Occipital lobe (tissue), 2 donors: ENCODE results near the gene FBF1. TPM values are rescaled to one million over a fixed set of nuclear protein-coding genes. Genes with fewer than 3 reads are reported as not detected.
"Not testable (repeated sequence)": the region's sequence is repeated elsewhere in the genome, so short reads cannot be mapped to it uniquely, and the experiment has no call there.

Experiments
- DNase-seq: peaks from one replicate; lab custom pipeline; 2025; lab: John Stamatoyannopoulos, UW
- total RNA-seq: library from RNA; depleted of rRNA; stranded (reverse); fragments of >200 nt; gene quantifications from one replicate; pipeline ENCODE4 v1.2.3, GENCODE V29; 2014

The FBF1 gene, protein sequence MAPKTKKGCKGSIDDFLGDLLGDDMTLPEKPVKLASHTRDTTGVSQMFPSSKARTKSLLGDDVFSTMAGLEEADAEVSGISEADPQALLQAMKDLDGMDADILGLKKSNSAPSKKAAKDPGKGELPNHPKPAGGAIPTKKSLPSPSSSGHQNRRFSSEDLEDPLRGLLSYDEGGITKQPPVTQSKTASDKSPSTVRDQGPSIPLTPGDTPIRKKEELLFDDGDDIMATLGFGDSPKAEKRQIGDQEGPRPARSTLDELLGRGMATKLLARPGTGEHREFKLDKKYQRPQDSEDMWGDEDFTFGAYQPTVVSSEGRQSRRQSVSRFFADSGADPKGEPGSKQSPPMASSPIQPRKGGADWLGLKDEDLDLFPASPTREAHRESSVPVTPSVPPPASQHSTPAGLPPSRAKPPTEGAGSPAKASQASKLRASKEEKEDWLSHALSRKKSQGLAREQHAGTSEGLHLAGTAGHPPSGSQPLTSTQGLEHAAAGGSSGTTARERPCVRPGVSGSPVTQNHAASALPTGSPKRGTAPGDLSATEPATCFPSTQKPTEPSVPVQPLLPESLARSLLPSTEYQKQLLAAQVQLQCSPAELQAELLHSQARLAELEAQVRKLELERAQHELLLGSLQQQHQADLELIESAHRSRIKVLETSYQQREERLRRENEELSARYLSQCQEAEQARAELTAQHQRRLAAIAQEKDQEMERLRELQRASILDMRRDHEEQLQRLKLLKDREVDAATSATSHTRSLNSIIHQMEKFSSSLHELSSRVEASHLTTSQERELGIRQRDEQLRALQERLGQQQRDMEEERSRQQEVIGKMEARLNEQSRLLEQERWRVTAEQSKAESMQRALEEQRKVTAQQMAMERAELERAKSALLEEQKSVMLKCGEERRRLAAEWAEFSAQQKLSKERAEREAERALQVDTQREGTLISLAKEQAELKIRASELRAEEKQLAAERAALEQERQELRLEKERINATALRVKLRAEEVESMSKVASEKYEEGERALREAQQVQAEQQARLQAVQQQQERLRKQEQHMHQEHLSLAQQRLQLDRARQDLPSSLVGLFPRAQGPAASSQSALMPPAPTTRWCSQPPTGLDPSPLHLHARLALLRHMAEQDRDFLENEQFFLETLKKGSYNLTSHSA
- total RNA-seq, result 10.1 TPM

DNA sequence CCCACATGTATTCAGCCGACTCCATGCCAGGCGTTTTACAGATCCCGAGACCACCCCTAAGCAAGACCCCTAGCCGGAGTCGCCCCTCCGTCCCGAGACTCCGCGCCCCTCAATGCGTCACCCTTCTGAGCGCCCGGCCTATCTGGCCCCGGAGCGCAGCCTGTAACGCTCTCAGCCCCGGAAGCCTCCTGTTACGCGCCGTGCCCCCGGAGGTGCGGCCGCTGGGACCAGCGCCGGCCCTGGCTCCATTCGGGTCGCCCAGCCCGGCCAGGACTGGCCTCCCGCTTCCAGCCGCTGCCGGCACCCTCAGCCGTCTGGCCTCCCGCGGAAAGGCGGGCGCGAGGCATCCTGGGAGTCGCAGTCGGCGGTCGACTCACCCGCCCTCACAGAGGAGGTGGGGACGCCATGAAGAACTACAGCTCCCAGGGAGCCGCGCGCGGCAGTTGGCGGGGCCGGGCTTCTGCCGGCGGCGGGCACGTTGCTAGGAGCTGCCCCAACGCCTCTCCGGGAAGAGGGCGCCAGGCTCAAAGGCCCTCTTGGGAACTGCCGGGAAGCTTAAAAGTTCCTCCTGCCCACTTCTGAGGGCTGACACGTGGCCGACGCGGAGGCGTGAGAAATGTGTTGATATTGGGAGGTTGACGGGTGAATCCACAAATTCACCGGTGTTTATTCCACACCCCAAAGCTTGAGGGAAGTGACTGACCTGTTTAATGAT is at the start of gene FBF1:
TSS of gene FBF1 (minus strand) at position 316 of the 715 bp plus-strand sequence. CDS start 2,893 bp downstream, outside the sequence.
- DNase-seq, result peak; percentile 97

DNA sequence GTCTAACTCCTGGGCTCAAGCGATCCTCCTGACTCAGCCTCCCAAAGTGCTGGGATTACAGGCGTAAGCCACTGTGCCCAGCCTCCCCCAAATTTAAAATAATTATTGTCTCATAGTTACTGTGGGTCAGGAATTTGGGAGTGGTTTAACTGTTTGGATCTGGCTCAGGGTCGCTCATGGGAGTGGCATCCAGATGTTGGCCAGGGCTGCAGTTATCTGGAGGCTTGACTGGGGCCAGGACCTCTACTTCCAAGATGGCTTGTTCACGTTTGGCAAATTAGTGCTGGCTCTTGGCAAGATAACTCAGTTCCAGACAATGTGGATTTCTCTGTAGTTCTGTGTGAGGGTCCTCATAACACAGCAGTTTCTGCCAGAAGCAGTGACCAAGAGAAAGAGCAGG is 46.2 kb upstream of the FBF1 start:
- no peak for DNase-seq

DNA sequence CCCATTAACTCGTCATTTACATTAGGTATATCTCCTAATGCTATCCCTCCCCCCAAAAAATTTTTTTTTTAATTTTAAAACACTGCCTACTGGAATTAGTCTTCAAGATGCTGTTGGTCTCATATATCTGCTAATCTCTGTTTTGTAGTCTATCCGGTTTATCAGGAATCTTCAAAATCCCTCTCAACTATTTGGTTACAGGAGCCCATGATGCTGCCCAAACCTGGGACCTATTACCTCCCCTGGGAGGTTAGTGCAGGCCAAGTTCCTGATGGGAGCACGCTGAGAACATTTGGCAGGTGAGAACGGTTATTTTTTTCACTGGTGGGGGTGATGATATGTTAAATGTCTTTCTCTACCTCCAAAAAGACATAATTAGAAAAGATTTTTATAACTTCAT is 45.1 kb upstream of the FBF1 start:
- DNase-seq, result no peak

DNA sequence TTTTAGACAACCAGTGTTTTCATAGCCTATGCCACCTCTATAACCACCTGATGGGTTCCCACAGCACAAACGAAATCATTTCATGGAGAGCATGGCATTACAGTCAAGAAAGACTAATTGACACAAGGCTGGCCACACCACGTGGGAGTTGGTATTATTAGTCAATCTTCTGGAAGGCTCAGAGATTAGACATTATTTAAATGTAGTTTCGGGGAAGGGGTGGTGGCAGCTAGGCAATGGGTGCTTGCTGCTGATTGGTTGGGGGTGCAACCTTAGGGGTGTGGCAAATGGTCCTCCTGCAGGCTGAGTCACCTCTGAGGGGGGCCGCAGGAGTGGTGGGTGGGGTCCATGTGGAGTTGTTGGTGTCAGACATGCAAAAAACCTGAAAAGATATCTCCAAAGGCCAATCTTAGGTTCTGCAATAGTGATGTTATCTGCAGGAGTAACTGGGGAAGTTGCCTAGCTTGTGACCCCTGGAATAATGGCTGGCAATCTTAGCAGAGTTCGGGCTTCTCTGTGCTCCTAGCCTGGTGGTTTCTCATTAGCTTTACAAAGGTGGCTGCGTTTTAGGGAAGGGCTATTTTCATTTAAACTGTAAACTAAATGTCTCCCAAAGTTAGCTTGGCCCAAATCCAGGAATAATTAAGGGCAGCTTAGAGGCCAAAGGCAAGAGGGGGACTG is 42.8 kb upstream of the FBF1 start:
- DNase-seq, result no peak

DNA sequence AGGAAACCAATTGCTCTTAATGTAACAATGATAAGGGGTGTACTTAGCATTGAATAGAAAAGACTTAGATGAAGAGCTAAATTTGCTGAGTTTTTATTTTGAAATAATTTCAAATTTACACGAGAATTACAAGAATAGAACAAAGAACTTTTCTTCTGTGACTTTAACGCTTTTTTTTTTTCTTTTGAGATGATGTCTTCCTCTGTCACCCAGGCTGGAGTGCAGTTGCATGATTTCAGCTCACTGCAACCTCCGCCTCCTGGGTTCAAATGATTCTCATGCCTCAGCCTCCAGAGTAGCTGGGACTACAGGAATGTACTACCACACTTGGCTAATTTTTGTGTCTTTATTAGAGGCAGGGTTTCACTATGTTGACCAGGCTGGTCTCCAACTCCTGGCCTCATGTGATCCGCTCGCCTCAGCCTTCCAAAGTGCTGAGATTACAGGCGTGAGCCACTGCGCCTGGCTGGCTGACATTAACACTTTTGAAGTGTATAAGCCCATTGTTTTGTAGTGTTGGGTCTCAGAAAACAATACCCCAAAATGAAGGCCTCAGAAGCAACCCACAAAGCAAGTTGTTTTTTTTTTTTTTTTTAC is 40.3 kb upstream of the FBF1 start:
- no peak for DNase-seq

DNA sequence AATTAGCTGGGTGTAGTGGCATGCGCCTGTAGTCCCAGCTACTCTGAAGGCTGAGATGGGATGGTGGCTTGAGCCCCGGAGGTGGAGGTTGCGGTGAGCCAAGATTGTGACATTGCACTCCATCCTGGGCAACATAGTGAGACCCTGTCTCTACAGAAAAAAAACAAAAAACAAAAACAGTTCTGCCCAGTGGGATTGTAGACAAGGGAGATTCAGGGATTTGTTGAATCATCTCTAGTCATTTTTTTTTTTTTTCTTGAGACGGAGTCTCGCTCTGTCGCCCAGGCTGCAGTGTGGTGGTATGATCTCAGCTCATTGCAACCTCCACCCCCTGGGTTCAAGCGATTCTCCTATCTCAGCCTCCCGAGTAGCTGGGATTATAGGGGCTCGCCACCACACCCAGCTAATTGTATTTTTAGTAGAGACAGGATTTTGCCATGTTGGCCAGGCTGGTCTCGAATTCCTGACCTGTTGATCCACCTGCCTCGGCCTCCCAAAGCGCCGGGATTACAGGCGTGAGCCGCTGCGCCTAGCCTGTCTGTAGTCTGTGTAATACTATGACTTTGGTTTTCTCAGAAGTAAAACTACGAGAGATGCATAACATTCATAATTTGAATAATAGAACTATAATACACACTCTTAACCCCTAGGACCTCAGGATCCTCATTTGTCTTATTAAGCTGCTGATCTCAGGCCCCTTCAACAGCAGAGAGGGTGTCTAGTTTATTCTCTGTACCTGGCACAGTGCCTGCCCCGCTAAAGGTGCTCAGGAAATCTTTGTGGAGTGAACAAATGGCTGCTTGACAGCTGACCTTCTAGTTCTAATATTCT is 39.6 kb upstream of the FBF1 start:
- DNase-seq, result no peak

DNA sequence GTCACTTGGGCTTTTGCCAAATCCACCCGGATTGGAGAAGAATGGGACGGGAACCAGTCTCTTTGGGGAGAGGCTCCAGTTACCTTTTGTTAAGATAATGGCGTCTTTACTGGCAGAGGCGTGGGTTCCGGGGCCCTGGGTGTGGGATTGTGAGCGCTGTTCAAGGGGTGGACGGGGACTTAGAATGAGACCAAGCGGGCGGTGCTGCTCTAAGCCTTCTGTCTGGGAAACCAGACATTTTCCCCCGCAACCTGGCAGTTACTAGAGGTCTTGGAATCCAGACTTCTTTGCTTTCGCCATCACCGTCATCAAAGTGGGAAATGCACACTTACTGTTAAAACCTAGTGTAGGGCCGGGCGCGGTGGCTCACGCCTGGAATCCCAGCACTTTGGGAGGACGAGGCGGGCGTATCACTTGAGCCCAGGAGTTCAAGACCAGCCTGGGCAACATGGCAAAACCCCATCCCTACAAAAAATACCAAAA is 38.9 kb upstream of the FBF1 start:
- DNase-seq, result no peak

DNA sequence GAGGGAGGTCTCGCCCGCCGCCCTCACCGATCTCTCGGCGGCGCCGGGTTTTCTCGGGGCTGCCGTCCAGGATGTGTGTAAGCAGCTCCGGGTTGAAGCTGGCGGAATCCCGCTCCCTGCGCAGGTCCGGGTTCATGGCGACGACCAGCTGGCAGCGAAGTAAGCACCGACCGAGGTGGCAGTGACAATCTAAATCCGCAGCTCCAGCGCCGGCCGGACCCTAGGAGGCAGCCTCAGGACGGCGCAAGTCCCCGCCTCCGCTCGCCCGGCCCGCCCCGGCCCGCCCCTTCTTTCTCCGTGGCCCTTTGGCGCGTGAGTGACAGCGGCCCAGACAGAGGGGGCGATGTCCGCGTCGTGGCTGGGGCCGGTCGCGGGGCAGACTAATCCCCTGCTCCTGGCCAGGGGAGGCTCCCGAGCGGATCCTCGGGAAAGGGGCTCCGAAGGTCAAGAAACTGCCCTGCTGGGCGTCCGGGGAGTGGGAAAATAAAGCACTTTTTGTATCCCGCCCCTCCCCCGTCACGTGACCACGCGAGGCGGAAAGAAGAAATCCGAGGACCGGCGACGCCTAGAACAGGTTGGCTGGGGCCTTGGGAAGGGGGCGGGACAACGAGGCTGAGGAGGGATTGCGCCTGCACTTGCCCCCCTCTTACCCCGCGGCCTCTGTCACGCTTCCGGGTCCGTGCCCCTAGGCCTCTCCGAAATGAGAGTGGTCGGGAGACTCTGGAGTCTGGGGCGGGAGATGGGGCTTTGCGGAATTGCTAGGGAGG is 38.3 kb upstream of the FBF1 start, which contains the start of the genes ACOX1 and TEN1:
TSS of gene ACOX1 (minus strand) at position 229 of the 767 bp plus-strand sequence. CDS start at position 136, 93 bp downstream.
TSS of gene TEN1 (plus strand) at position 303 of the 767 bp plus-strand sequence. CDS start 6,953 bp downstream, outside the sequence.
- DNase-seq, result peak; percentile 96

DNA sequence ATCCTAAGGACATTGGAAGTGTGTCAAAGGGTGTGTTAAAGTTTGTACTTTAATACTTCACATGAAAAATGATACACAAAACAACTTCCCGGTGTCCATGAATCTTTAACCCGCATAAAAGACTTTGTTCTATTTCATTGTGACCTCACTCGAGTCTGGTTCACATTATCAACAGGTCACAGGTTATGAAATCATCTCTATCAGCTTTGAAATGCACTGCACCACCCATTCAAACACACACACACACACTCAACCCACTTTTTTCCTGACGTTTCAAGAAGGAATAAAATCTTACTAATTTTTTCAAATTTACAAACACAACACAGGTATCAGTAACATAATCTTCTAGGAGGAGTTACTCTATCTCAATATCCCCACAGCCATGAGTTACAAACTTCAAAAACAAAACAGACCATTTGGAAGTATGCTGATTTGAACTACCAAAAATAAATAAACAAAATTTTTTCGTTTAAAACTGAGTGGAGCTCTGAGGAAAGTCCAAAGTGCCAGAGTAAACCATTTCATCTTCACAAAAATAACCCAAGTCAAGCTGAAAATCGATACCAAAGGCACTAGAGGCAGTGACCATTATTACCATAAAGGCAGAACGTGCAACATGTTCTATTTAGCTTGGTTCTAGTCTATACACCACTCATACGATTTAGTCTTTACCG is 35.5 kb upstream of the FBF1 start:
- no peak for DNase-seq

DNA sequence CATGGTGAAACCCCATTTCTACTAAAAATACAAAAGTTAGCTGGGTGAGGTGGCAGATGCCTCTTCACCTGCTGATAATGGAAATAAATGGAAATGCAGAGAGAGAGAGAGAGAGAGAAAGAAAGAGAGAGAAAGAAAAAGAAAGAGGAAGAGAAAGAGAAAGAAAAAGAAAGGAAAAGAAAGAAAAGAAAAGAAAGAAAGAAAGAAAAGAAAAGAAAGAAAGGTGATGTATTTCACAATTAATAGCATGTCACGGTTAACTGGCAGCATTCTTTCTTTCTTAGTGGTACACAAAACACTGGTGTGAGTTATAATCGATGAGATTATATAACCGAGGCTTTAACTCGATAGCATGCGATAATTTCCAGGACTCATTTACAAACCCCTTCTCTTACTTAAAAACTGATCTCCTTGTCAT is 34.9 kb upstream of the FBF1 start:
- DNase-seq, result no peak

DNA sequence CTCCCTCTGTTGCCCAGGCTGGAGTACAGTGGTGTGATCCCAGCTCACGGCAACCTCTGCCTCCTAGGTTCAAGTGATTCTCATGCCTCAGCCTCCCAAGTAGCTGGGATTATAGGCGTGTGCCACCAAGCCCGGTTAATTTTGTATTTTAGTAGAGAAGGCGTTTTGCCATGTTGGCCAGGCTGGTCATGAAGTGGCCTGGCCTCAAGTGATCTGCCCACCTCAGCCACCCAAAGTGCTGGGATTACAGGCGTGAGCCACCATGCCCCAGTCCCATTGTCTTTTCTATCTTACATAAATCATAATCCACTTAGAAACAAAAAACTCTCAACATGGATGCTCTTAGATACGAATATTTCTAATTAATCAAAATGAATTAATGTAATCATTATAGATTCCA is 34.3 kb upstream of the FBF1 start:
- DNase-seq, result not testable (repeated sequence)

DNA sequence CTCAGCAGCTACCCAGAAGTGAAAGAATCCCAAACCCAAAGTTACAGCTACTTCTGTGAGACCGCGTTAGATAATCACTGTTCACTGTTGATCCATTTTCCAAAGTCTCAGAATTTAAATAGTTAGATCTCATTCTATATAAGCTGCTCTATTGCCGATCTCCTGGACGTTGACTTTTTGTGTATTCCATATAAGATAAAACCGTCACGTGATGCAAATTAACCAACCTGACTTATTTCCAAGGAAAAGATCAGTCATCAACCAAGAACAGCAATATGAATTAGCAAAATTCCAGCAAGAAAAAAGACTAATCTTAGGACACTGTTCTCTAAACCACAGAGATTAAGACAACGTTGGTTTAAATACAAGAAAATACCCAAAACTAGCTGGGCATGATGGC is 29.8 kb upstream of the FBF1 start:
- DNase-seq, result no peak

DNA sequence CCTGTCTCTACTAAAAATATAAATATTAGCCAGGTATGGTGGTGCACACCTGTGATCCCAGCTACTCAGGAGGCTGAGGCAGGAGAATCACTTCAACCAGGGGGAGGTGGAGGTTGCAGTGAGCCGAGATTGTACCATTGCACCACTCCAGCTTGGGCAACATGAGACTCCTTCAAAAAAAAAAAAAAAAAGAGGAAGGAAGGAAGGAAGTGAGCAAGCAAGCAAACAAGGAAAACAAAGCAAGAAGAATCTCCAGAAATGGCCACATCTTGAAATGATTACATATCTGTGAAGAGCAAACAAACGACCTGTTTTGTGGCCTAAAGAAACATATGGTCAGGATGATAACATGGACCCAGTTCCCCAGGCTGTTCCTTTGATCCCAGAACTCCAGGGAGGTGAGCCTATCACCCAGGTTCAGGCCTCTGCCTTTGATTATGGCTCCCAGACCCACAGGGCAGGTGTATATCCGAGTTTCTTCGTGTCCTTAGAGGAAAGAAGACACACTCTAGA is 29.2 kb upstream of the FBF1 start:
- no peak for DNase-seq

DNA sequence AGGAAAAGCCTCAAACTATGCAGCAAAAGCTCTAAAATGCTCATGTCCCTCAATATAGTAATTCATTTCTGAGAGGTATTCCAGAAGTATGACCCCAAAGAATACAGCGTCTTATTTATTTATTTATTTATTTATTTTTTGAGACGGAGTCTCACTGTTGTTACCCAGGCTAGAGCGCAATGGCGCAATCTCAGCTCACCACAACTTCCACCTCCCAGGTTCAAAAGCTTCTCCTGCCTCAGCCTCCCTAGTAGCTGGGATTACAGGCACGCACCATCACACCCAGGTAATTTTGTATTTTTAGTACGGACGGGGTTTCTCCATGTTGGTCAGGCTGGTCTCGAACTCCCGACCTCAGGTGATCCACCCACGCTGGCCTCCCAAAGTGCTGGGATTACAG is 28.2 kb upstream of the FBF1 start:
- not testable (repeated sequence) for DNase-seq

DNA sequence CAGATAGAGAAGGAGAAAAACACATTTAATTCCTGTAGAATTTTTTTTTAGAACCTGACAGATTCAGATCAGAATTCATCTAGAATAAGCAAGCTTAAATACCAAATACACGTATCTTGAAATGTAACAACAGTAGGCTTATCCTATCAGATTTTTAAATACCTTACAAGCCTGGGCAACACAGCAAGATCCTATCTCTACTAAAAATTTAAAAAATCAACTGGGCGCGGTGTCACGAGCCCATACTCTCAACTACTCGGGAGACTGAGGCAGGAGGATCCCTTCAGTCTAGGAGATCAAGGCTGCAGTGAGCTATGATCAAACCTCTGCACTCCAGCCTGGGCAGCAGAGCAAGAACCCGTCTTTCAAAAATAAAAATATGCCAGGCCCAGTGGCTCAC is 24.6 kb upstream of the FBF1 start:
- DNase-seq, result no peak

DNA sequence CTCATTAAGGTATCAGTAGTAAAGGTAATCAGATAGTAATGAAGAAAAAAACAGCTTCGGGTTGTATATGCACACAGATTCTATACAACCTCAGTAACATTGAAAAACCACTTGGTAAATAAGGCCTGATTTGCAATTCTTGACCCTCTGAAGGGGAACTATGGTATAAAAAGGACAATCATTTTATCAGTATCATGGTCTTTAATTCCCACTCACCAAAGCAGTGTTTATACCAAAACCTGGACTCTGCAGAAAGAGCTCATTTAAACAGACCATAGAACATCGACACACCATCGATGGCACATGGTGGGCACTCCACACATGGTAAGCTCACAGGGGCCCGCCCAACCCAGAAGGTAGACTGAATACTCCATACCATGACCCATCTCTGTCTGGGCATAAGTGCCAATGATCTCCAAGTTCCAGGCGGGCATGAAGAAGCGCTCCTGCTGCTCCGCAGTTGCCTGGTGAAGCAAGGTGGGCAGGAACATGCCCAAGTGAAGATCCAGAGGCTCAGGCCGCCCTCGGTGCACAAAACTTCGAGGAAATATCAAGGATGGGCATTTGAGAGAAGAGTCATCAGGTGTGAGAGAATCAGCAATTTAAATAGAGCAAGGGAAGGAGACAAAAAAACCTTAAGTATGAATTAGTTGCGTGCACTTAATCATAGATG is 19.1 kb upstream of the FBF1 start:
- DNase-seq, result no peak
